Stimulated activated CD8-positive, alpha-beta memory T cell treated with anti-CD3 and anti-CD28 coated beads, Interleukin-12 subunit alpha, Interleukin-12 subunit beta, amount 100 ng/mL, for 1 hour (primary cell): ENCODE measurements around the gene MZF1.

Source experiments
- DNase-seq: peaks from one replicate; pipeline ENCODE4 v3.0.0-alpha.2; 2020; ENCODE audit warnings: low read depth

MZF1 gene

GRCh38 chr19:58513694-58514563 lies 59.2 kb downstream of the MZF1 start:
- DNase-seq = peak; percentile 86

- DNase-seq = no peak
Measured at GRCh38 chr19:58513213-58513693, 59.9 kb downstream of the MZF1 start.
